Measurements from ENCODE around the gene RIOK2.

Gene RIOK2

GRCh38 chr5:97125125-97125683 lies 57.8 kb downstream of the RIOK2 start:
- DNase-seq (ENCODE audit: low spot score), result no peak

GRCh38 chr5:97124335-97124734 lies 58.7 kb downstream of the RIOK2 start:
- DNase-seq (ENCODE audit: low spot score), result no peak

- DNase-seq (ENCODE audit: low spot score), result no peak
Observed at GRCh38 chr5:97121848-97122247, 61.2 kb downstream of the RIOK2 start.

- DNase-seq (ENCODE audit: low spot score), result no peak
Observed at GRCh38 chr5:97120195-97120594, 62.9 kb downstream of the RIOK2 start.

DNA sequence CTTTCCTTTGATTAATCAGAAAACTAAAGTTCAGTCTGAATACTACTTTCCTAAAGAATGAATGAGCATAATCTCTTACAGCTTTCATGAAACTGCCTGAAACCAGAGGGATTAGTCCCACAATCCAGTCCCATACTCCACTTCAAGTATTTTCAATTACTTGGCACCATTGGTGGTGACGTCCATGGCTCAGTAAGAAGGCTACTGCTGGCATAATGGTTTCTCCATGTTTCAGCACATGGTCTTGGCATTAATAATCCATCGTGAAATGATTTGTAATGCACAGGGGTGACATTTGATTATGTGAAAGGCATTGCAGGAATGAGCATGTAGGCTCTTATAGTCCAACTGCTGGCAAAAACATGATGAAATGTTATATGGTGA lies 64.0 kb downstream of the RIOK2 start:
- no peak for DNase-seq (ENCODE audit: low spot score)

- no peak for DNase-seq (ENCODE audit: low spot score)
Observed at GRCh38 chr5:97118261-97119006, 64.6 kb downstream of the RIOK2 start.

GRCh38 chr5:97115932-97116331 lies 67.1 kb downstream of the RIOK2 start:
- DNase-seq (ENCODE audit: low spot score), result no peak

GRCh38 chr5:97112230-97112629 lies 70.8 kb downstream of the RIOK2 start:
- DNase-seq (ENCODE audit: low spot score), result no peak

GRCh38 chr5:97111616-97112015 lies 71.4 kb downstream of the RIOK2 start:
- DNase-seq (ENCODE audit: low spot score), result no peak

DNA sequence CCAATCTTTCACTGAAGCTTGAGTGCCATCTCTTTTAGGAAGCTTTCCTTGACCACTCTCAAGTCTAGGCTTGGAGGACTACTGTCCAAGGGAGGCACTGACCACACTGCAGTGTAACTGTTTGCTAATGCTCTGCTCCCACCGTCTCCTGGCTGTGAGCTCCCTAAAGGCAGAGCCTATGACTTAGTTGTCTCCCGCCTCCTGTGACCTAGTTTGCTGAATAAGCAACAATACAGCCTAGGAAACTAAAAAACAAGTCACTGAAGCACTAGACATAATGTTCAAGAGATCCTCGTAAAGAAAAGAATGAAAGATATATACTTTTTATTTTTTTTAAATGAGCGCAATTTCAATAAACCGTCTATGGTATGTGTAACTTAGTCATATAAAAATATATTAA lies 72.0 kb downstream of the RIOK2 start:
- no peak for DNase-seq (ENCODE audit: low spot score)
